A549 (cell line): ENCODE data around the gene PDK3.

Source experiments
- CHD2 ChIP-seq: fragments of 150-350 bp; IDR thresholded peaks from 2 replicates; pipeline ENCODE4 v1.6.1; 2014; ENCODE audit warnings: low read length; ENCODE audit not compliant: partially characterized antibody
- EP300 ChIP-seq, 2 experiments: fragments of >200 bp; sonication (Bioruptor Twin); formaldehyde crosslinking; IDR thresholded peaks; 2 replicates in 1 of 2; 3 replicates in 1 of 2; pipeline ENCODE4 v1.6.1; 2016 to 2017
- ESRRA ChIP-seq: fragments of 150-350 bp; IDR thresholded peaks from 2 replicates; pipeline ENCODE4 v1.6.1; 2014; ENCODE audit warnings: mild to moderate bottlenecking, low read length, borderline replicate concordance
- HOXB13 ChIP-seq: fragments of 250-450 bp; sonication (Bioruptor Pico); IDR thresholded peaks from 2 replicates; pipeline ENCODE4 v1.5.0; 2020; ENCODE audit warnings: low read depth, mild to moderate bottlenecking, moderate library complexity
- POLR2A ChIP-seq: IDR thresholded peaks from 2 replicates; pipeline ENCODE4 v1.6.1; 2012; ENCODE audit warnings: mild to moderate bottlenecking, low read length
- RAD21 ChIP-seq, 2 experiments: fragments of >200 bp in 1 of 2; sonication (Bioruptor Twin) in 1 of 2; formaldehyde crosslinking in 1 of 2; IDR thresholded peaks in 1 of 2; conservative IDR thresholded peaks in 1 of 2; 2 replicates in 1 of 2; 3 replicates in 1 of 2; pipeline ENCODE4 v1.6.1; 2012 to 2018; ENCODE audit warnings: inconsistent platforms in 1 of 2
- RFX5 ChIP-seq: fragments of 450-650 bp; IDR thresholded peaks from 2 replicates; pipeline ENCODE4 v1.7.1; 2014; ENCODE audit warnings: antibody characterized with exemption, mild to moderate bottlenecking, moderate library complexity
- ZC3H11A ChIP-seq: fragments of 450-650 bp; IDR thresholded peaks from 2 replicates; pipeline ENCODE4 v1.6.1; 2014; ENCODE audit warnings: antibody characterized with exemption, mild to moderate bottlenecking
- TF ChIP-seq, protein P1 (sequence below): fragments of >200 bp; sonication (Bioruptor Twin); formaldehyde crosslinking; IDR thresholded peaks from 3 replicates; pipeline ENCODE4 v1.5.1; 2016
- TF ChIP-seq, protein P2 (sequence below): fragments of 450-650 bp; IDR thresholded peaks from 2 replicates; pipeline ENCODE4 v1.6.1; 2014; ENCODE audit warnings: antibody characterized with exemption
- TF ChIP-seq, protein P3 (sequence below): IDR thresholded peaks from 2 replicates; pipeline ENCODE4 v1.6.1; 2012
- TF ChIP-seq, protein P4 (sequence below): fragments of 150-350 bp; IDR thresholded peaks from 2 replicates; pipeline ENCODE4 v1.6.1; 2014; ENCODE audit warnings: low read depth, mild to moderate bottlenecking, low read length

GRCh38 chrX:24471808-24472207 lies 6.7 kb downstream of the PDK3 start:
- TF ChIP-seq ESRRA (no peak), RFX5 (no peak), ZC3H11A (no peak), POLR2A (no peak), HOXB13 (no peak), EP300 (IDR thresholded peaks at IDR 0.05) (no peak), CHD2 (no peak), RAD21 (conservative IDR thresholded peaks at IDR 0.05 in 1 of 2, IDR thresholded peaks at IDR 0.05 in 1 of 2) (no peak)
- TF ChIP-seq, protein P1, sequence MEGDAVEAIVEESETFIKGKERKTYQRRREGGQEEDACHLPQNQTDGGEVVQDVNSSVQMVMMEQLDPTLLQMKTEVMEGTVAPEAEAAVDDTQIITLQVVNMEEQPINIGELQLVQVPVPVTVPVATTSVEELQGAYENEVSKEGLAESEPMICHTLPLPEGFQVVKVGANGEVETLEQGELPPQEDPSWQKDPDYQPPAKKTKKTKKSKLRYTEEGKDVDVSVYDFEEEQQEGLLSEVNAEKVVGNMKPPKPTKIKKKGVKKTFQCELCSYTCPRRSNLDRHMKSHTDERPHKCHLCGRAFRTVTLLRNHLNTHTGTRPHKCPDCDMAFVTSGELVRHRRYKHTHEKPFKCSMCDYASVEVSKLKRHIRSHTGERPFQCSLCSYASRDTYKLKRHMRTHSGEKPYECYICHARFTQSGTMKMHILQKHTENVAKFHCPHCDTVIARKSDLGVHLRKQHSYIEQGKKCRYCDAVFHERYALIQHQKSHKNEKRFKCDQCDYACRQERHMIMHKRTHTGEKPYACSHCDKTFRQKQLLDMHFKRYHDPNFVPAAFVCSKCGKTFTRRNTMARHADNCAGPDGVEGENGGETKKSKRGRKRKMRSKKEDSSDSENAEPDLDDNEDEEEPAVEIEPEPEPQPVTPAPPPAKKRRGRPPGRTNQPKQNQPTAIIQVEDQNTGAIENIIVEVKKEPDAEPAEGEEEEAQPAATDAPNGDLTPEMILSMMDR = no peak
- TF ChIP-seq, protein P2, sequence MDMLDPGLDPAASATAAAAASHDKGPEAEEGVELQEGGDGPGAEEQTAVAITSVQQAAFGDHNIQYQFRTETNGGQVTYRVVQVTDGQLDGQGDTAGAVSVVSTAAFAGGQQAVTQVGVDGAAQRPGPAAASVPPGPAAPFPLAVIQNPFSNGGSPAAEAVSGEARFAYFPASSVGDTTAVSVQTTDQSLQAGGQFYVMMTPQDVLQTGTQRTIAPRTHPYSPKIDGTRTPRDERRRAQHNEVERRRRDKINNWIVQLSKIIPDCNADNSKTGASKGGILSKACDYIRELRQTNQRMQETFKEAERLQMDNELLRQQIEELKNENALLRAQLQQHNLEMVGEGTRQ = no peak
- TF ChIP-seq, protein P3, sequence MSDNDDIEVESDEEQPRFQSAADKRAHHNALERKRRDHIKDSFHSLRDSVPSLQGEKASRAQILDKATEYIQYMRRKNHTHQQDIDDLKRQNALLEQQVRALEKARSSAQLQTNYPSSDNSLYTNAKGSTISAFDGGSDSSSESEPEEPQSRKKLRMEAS = no peak
- TF ChIP-seq, protein P4, sequence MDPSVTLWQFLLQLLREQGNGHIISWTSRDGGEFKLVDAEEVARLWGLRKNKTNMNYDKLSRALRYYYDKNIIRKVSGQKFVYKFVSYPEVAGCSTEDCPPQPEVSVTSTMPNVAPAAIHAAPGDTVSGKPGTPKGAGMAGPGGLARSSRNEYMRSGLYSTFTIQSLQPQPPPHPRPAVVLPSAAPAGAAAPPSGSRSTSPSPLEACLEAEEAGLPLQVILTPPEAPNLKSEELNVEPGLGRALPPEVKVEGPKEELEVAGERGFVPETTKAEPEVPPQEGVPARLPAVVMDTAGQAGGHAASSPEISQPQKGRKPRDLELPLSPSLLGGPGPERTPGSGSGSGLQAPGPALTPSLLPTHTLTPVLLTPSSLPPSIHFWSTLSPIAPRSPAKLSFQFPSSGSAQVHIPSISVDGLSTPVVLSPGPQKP = no peak
